Activated CD8-positive, alpha-beta memory T cell treated with anti-CD3 and anti-CD28 coated beads, Interleukin-2, amount 50 U/mL, for 48 hours (primary cell): ENCODE data around the gene ACTRT1.

Source experiments
- DNase-seq: peaks from one replicate; pipeline ENCODE4 v3.0.0-alpha.2; 2020

ACTRT1 gene

GRCh38 chrX:128052303-128052702, at the start of gene ACTRT1:
Gene ACTRT1 (minus strand): TSS chrX:128052403. CDS start chrX:128052206, 197 bp downstream.
- DNase-seq = no peak

- no peak for DNase-seq
These were observed 26.3 kb upstream of the ACTRT1 start for GRCh38 chrX:128078545-128078944.

GRCh38 chrX:128057421-128057820, 5.2 kb upstream of the ACTRT1 start:
- no peak for DNase-seq

- no peak for DNase-seq
These were observed 677 bp downstream of the ACTRT1 start for GRCh38 chrX:128051526-128051925.

GRCh38 chrX:128035318-128035717, 16.9 kb downstream of the ACTRT1 start:
- DNase-seq = no peak

GRCh38 chrX:128021566-128021965, 30.6 kb downstream of the ACTRT1 start:
- DNase-seq = no peak

- no peak for DNase-seq
These were observed 31.5 kb downstream of the ACTRT1 start for GRCh38 chrX:128020701-128021100.

GRCh38 chrX:128019218-128019617, 33.0 kb downstream of the ACTRT1 start:
- DNase-seq = no peak

GRCh38 chrX:128012015-128012414, 40.2 kb downstream of the ACTRT1 start:
- no peak for DNase-seq

GRCh38 chrX:128007882-128008281, 44.3 kb downstream of the ACTRT1 start:
- no peak for DNase-seq
